Dedifferentiated amniotic fluid mesenchymal stem cell (primary cell): ENCODE results near the gene AHR.

Experiments
- DNase-seq: peaks from one replicate; pipeline ENCODE4 v3.0.0-alpha.2; 2016; ENCODE audit errors: extremely low spot score

The AHR gene

GRCh38 chr7:17298102-17298839 lies at the start of gene AHR:
Gene AHR (plus strand): TSS chr7:17298652. CDS start chr7:17299265, 613 bp downstream.
- DNase-seq: peak; percentile 93

GRCh38 chr7:17253885-17254284 lies 44.6 kb upstream of the AHR start:
- DNase-seq: no peak

- no peak for DNase-seq
Observed at GRCh38 chr7:17255926-17256325, 42.5 kb upstream of the AHR start.

- DNase-seq: no peak
Observed at GRCh38 chr7:17256375-17256774, 42.1 kb upstream of the AHR start.

GRCh38 chr7:17266565-17266964 lies 31.9 kb upstream of the AHR start:
- DNase-seq: no peak

- DNase-seq: no peak
Observed at GRCh38 chr7:17269341-17270221, 28.9 kb upstream of the AHR start.

- DNase-seq: no peak
Observed at GRCh38 chr7:17274551-17275245, 23.8 kb upstream of the AHR start.

GRCh38 chr7:17275749-17276671 lies 22.4 kb upstream of the AHR start:
- DNase-seq: peak; percentile 98

GRCh38 chr7:17279061-17279460 lies 19.4 kb upstream of the AHR start:
- DNase-seq: no peak

GRCh38 chr7:17289074-17289645 lies 9.3 kb upstream of the AHR start:
- DNase-seq: peak; percentile 40

- DNase-seq: no peak
Observed at GRCh38 chr7:17292843-17293242, 5.6 kb upstream of the AHR start.

GRCh38 chr7:17293481-17293880 lies 5.0 kb upstream of the AHR start:
- no peak for DNase-seq

GRCh38 chr7:17297243-17297642 lies 1.2 kb upstream of the AHR start:
- no peak for DNase-seq

GRCh38 chr7:17298840-17299482 lies 509 bp downstream of the AHR start:
- no peak for DNase-seq

GRCh38 chr7:17299483-17299991 lies 1.1 kb downstream of the AHR start:
- DNase-seq: no peak

- no peak for DNase-seq
Observed at GRCh38 chr7:17300012-17300411, 1.6 kb downstream of the AHR start.

GRCh38 chr7:17300437-17300836 lies 2.0 kb downstream of the AHR start:
- DNase-seq: no peak

- peak; percentile 82 for DNase-seq
Observed at GRCh38 chr7:17301471-17302456, 3.3 kb downstream of the AHR start.

- DNase-seq: peak; percentile 73
Observed at GRCh38 chr7:17302575-17303142, 4.2 kb downstream of the AHR start.
